HG02884 (cell line): ENCODE results near the gene NECTIN2.
"Not testable (repeated sequence)": the region's sequence is repeated elsewhere in the genome, so short reads cannot be mapped to it uniquely, and the experiment has no call there.

Experiments used
- ATAC-seq: cut with Tn5 transposase; IDR thresholded peaks from one replicate; pipeline ENCODE4 v1.9.1; 2021; ENCODE audit warnings: mild to moderate bottlenecking, moderate library complexity; ENCODE audit not compliant: unreplicated experiment

NECTIN2 gene

DNA sequence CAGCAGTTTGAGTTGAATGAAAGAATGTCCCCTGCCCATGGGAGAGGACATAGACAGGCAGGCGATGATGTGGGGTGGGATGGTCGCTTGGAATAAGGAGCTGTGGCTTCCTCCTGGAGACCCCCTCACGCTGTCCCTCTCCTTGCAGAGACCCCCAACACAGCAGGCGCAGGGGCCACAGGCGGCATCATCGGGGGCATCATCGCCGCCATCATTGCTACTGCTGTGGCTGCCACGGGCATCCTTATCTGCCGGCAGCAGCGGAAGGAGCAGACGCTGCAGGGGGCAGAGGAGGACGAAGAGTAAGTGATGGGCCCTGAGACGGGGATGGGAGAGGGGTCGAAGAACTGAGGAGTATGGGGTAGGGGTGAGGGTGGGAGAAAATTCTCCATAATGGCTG is 36.0 kb downstream of the NECTIN2 start:
- no peak for ATAC-seq

DNA sequence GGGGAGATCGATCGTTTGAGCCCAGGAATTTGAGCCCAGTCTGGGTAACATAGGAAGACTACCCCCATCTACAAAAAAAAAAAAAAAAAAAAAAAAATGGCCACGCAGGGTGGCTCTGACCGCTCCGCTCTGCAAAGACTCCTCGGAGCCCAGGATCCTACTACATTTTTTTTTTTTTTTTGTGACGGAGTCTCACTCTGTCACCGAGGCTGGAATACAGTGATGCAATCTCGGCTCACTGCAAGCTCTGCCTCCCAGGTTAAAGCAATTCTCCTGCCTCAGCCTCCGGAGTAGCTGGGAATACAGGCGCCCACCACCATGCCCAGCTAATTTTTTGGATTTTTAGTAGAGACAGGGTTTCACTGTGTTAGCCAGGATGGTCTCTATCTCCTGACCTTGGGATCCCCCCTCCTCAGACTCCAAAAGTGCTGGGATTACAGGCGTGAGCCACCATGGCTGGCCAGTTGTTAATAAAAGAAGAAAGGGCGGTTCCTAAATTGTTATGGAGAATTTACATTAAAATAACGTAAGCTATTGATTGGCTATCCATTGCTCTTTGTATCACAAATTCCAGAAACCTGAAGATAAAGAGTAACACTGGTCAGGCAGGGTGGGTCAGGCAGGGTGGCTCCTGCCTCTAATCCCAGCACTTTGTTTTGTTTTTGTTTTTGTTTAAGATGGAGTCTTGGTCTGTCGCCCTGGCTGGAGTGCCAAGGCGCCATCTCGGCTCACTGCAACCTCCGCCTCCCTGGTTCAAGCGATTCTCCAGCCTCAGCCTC is 36.7 kb downstream of the NECTIN2 start:
- ATAC-seq = not testable (repeated sequence)

DNA sequence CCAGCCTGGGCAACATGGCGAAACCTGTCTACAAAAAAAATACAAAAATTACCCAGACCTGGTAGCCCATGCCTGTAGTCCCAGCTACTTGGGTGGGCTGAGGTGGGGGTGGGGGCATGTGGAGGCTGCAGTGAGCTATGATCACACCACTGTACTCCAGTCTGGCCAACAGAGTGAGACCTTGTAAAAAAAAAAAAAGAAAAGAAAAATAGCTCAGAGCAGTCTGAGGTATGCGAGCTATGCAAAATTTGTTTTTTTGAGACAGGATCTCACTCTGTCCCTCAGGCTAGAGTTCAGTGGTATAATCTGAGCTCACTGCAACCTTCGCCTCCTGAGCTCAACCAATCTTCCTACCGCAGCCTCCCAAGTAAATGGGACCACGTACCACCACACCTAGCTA is 37.8 kb downstream of the NECTIN2 start:
- ATAC-seq = no peak

DNA sequence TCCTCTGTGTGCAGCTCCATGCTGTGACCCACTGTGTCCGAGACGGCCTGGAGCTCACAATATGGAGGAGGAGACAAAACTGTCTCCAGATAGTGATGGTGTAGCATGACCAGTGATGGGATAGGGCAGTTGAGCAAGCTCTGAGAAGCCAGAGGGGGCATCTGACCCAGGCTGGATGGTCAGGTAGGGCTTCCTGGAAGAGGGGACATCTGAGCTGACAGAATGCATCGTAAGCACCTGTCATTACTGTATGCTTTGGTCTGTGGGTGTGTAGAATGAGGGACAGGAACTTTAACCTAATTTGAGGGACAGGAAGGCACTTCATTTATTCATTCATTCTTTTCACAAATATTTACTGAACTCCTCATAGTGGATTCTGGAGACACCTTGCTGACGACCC is 38.5 kb downstream of the NECTIN2 start:
- no peak for ATAC-seq

DNA sequence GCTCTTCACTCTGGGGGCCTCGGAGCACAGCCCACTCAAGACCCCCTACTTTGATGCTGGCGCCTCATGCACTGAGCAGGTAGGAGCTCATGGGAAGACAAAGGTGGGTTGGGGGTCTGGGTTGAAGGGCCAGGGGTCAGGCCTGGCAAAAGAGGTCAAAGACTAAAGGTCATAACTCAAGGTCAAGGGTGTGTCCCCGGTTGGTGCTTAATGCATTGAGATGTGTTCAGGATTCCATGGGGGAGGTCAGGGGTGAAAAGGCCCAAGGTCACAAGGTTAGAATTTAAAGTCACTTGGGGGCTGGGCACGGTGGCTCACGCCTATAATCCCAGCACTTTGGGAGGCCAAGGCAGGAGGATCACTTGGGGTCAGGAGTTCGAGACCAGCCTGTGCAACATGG is 40.0 kb downstream of the NECTIN2 start:
- no peak for ATAC-seq

DNA sequence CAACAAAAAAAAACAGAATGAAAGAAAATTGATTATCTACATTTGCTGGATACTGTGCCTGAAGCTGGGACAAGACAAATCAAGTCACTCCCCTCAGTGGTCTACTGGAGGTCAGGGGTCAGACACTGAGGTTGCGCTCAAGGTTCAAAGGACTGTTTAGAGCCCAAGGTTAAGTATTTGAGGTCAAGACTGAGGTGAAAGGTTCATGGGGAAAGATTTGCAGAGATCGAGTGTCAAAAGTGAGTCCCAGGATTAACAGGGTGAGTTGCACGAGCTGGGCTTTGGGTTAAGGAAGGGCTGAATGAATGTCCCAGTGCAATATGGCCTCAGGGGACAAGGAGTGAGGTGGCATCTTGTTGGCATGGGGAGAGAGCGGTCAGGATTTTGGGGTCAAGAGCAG is 41.6 kb downstream of the NECTIN2 start:
- ATAC-seq = no peak

DNA sequence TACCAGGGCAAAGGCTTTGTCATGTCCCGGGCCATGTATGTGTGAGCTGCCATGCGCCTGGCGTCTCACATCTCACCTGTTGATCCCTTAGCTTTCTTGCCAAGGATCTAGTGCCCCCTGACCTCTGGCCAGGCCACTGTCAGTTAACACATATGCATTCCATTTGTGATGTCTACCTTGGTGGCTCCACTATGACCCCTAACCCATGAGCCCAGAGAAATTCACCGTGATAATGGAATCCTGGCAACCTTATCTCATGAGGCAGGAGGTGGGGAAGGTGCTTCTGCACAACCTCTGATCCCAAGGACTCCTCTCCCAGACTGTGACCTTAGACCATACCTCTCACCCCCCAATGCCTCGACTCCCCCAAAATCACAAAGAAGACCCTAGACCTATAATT is 42.2 kb downstream of the NECTIN2 start:
- ATAC-seq = not testable (repeated sequence)

DNA sequence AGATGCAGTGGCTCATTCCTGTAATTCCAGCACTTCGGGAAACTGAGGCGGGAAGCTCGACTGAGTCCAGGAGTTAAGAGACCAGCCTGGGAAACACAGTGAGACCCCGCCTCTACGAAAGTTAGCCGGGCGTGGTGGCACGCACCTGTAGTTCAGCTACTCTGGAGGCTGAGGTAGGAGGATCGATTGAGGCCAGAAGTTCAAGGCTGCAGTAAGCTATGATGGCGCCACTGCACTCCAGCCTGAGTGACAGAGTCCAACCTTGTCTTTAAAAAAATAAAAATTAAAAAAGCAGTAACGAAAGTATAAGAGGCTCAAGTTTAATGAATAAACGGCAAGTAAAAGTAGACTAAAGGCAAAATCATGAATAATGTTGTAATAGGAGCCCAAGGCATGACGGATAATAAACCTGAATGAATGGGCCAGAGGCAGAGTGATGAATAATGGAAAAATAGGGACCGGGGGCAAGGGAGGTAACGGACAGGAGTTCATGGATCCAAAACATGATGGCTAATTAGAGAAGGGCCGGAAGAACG is 43.8 kb downstream of the NECTIN2 start:
- ATAC-seq = no peak

DNA sequence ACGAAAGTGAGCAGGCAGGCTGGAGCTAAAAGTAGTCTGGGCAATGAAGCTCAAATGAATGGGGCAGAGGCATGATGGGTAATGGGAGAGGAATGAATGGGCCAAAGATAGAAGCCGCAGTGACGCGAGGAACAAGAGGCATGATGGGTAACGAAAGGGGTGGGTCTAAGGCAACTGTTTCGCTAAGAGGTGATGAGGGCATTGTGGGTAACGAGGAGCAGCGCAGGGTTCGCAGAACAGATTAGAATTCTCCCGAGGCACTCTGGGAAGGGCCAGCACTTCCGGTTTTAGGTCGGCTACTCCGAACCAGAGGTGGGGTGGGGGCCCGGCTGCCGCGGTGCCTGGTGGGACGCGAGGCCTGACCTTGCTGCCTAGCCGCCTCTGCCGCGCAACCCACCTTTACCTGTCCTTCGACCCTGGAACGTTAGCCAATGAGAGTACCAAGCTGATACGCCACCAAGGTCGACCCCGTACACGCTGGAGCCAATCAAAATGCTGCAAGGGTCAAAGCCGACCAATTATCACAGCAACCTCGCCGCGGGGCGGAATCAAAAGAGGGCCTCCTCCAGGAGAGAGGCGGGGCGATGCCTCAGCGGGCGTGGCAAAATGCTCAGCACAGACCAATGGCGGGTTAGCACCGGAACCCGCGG is 44.4 kb downstream of the NECTIN2 start:
- peak; percentile 75 for ATAC-seq

DNA sequence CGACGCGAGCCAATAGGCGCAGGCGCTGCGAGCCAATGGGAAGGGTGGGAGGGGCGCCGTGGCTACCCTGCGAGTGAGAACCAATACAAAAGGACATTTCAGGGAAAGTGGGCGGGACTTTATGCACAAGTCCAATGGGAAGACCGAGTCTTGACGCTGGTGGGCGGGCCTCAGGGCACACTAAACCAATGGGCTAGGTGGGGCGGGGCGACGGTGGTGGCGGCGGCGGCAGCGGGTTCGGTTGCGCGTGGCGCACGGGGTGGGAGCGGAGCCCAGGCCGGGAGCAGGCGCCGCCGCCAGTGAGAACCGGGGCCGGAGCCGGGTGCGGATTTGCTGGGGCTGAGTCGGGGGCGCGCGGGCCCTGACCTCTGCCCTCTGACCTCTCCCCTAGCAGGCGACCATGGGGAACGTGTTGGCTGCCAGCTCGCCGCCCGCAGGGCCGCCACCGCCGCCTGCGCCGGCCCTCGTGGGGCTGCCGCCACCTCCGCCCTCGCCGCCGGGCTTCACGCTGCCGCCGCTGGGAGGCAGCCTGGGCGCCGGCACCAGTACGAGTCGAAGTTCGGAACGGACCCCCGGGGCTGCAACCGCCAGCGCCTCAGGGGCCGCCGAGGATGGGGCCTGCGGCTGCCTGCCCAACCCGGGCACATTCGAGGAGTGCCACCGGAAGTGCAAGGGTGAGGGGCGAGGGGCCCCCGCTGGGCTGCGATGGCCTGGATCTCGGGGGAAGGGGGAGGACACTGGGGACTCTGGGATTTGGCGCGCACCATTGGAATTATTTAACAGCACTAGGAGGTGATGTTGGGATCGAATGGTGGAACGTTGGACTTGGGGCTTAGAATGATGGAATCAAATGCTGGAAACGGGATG is 45.2 kb downstream of the NECTIN2 start, which contains the start of gene TOMM40:
TSS of gene TOMM40 (plus strand) at position 239 of the 867 bp plus-strand sequence. CDS start at position 401, 162 bp downstream.
- ATAC-seq = peak; percentile 60

DNA sequence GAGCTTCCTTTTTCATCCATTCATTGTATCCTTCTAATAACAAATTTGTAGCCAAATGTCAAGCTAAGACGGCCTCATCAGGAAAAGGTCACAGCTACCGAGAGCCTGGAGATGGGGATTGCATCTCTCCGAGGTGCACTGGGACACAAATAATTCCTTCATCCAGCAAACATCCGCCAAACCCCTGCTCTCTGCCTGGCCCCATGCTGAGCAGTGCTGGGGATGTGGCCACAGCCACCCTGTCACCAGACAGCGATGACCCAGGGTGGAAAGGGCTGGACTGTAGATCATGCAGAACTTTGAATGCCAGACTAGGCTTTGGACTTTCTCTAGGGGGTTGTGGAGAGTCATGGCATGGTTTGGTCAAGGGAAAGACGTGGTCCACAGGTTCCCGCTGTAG is 46.8 kb downstream of the NECTIN2 start:
- no peak for ATAC-seq

DNA sequence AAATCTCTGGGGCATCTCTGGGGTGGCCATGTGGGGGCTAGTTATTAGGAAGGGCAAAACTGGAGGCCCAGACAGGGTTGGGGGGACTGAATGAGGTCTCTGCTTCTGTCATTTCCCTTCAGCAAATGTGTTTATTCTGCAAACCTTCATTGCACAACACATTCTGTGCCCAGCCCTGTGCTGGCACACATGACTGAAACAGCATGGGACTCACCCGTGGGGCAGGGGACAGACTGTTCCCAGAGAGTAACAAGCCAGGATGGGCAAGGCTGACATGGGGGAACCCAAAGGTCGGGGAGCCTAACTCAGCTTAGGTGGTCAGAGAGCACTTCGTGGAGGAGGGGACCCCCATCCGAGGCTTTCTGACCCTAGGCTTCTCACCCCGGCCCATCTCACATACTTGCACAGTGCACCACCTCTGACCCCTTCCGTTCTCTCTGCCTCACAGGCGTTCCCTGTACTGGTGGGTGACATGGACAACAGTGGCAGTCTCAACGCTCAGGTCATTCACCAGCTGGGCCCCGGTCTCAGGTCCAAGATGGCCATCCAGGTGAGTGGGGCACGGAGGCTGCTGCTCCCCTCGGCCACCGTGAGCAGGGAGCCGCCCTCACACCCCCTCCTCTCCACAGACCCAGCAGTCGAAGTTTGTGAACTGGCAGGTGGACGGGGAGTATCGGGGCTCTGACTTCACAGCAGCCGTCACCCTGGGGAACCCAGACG is 47.4 kb downstream of the NECTIN2 start:
- ATAC-seq = no peak

DNA sequence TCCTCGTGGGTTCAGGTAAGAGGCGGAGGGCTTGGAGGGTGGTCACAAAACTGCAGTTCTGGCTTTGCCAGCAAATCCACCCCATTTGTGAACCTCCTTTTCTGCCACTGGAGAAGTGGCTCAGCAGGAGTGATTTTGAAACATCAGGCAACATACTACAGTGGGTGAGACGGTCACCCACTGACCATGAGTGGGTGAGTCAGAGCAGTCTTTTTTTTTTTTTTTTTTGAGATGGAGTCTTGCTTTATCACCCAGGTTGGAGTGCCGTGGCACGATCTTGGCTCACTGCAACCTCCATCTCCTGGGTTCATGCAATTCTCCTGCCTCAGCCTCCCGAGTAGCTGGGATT is 47.9 kb downstream of the NECTIN2 start:
- no peak for ATAC-seq

DNA sequence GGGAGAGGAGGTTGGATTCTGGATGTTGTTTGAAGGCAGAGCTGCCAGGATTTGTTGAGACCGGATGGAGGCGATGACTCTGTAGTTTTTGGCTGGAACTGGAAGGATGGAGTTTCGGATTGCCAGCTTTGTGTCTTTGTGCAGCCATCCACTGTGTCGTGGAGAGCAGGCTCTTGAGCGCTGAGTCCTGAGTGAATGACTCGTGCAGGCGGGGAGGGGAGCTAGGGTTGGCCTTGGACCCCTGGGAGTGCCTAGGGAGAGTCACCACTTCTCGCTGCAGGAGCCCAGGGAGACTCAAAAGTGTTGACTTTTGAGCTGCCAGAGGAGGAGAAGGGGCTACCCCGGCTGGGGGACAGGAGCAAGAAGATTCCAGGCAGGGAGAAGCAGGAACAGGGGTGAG is 48.8 kb downstream of the NECTIN2 start:
- no peak for ATAC-seq

DNA sequence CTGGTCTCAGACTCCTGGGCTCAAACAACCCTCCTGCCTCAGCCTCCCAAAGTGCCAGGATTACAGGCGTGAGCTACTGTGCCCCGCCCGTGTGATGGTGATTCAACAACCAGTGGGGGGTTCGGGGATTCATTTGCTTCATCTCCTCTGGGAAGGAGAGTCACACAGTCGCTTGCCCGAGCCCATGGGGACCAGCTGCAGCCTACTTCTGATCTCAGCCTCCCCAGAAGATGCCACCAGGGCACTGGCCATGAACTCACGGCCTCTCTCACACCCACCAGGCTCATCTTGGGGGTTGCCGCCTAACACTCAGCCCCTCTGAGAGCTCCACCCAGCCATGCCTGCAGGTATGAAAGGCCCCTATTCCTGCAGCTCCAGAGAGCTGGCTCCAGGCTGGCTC is 51.7 kb downstream of the NECTIN2 start:
- no peak for ATAC-seq

DNA sequence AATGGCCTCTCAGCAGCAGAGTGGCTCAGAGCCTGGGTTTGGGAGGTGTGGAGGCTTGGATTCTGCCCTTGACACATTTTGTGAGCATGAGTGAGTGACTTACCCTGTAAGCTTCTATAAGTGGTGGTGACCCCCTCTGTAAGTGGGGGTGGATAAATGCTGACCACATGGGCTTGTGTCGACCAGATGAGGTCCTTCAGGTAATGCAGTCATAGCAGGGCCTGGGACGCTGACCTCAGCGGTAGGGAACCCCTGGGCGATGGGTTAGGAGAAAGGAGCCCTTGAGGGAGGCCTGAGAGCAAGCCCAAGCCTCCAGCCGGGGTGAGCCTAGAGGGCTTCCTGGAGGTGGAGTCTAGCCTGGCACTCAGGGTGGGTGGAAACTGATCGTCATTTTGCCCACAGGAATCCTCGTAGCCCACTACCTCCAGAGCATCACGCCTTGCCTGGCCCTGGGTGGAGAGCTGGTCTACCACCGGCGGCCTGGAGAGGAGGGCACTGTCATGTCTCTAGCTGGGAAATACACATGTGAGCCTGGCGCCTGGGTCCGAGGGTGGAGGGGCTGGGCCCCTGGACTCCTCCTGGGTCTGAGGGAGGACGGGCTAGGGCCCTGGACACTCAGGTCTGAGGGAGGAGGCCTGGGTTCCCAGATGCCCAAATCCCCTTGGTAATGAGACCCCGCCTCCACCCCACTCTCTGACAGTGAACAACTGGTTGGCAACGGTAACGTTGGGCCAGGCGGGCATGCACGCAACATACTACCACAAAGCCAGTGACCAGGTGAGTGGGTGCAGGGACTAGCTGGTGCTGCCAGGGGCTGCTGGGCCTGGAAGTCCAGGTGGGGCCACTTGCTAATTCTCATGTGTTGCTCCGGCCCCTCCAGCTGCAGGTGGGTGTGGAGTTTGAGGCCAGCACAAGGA is 54.5 kb downstream of the NECTIN2 start:
- ATAC-seq = no peak

DNA sequence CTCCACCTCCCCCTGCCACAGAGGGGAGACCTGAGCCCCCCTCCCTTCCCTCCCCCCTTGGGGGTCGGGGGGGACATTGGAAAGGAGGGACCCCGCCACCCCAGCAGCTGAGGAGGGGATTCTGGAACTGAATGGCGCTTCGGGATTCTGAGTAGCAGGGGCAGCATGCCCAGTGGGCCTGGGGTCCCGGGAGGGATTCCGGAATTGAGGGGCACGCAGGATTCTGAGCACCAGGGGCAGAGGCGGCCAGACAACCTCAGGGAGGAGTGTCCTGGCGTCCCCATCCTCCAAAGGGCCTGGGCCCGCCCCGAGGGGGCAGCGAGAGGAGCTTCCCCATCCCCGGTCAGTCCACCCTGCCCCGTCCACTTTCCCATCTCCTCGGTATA is 57.1 kb downstream of the NECTIN2 start:
- no peak for ATAC-seq

DNA sequence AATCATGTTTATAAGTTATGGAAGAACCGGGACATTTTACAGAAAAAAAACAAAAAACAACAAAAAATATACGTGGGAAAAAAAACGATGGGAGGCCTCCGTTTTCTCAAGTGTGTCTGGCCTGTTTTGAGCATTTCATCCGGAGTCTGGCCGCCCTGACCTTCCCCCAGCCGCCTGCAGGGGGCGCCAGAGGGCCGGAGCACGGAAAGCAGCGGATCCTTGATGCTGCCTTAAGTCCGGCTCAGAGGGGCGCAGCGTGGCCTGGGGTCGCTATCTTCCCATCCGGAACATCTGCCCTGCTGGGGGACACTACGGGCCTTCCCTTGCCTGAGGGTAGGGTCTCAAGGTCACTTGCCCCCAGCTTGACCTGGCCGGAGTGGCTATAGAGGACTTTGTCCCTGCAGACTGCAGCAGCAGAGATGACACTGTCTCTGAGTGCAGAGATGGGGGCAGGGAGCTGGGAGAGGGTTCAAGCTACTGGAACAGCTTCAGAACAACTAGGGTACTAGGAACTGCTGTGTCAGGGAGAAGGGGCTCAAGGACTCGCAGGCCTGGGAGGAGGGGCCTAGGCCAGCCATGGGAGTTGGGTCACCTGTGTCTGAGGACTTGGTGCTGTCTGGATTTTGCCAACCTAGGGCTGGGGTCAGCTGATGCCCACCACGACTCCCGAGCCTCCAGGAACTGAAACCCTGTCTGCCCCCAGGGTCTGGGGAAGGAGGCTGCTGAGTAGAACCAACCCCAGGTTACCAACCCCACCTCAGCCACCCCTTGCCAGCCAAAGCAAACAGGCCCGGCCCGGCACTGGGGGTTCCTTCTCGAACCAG is 57.7 kb downstream of the NECTIN2 start:
- no peak for ATAC-seq
